IMR-90 (cell line): ENCODE measurements around the gene EPS15. TPM values are rescaled to one million over a fixed set of nuclear protein-coding genes. Genes with fewer than 3 reads are reported as not detected.

ENCODE experiments used
- ATAC-seq: fragments of 200-7000 bp; cut with Tn5 transposase; 2 replicates; pipeline ENCODE4 v1.9.1; 2020; ENCODE audit warnings: low read depth, mild to moderate bottlenecking, moderate library complexity
- BruUV-seq: library from RNA; stranded (reverse); fragments of 400-500 nt; replicated peaks from 2 replicates; lab custom pipeline; 2021; lab: Mats Ljungman, UMichigan
- CTCF ChIA-PET: fragments of 300-600 bp; formaldehyde crosslinking; extraction: SDS; loops from one replicate; lab custom pipeline; 2021; ENCODE audit warnings: antibody characterized with exemption; lab: Yijun Ruan, JAX
- POLR2A ChIA-PET: fragments of 300-600 bp; sonication (Branson Sonifier 250); formaldehyde crosslinking; loops from one replicate; lab custom pipeline; 2022; ENCODE audit warnings: antibody characterized with exemption; ENCODE audit not compliant: unreplicated experiment; lab: Charles Lee
- DNase-seq: peaks from one replicate; pipeline ENCODE4 v3.0.0; 2013
- H2AFZ ChIP-seq: replicated peaks from 2 replicates; pipeline ENCODE3; 2013; ENCODE audit warnings: low read length, mild to moderate bottlenecking; ENCODE audit not compliant: poor library complexity
- H2AK5ac ChIP-seq: 2 replicates; pipeline ENCODE4 v1.6.1; 2013; ENCODE audit warnings: low read depth, low read length, inconsistent platforms
- H2AK9ac ChIP-seq: replicated peaks from 2 replicates; pipeline ENCODE3; 2013; ENCODE audit warnings: mild to moderate bottlenecking, low read depth, low read length, moderate library complexity; ENCODE audit not compliant: poor library complexity
- H2BK120ac ChIP-seq: 2 replicates; pipeline ENCODE4 v1.6.1; 2013; ENCODE audit warnings: low read depth, low read length, inconsistent platforms
- H2BK15ac ChIP-seq: 3 replicates; pipeline ENCODE4 v1.6.1; 2013; ENCODE audit warnings: low read depth, low read length, inconsistent platforms
- H2BK20ac ChIP-seq: 2 replicates; pipeline ENCODE4 v1.6.1; 2013; ENCODE audit warnings: low read depth, mild to moderate bottlenecking, inconsistent platforms, low read length, moderate library complexity
- H2BK5ac ChIP-seq: 2 replicates; pipeline ENCODE4 v1.6.1; 2013; ENCODE audit warnings: mild to moderate bottlenecking, low read depth, low read length, inconsistent platforms; ENCODE audit not compliant: poor library complexity, severe bottlenecking
- H3K14ac ChIP-seq: replicated peaks from 2 replicates; pipeline ENCODE4 v1.6.1; 2013; ENCODE audit warnings: low read depth, low read length, inconsistent platforms
- H3K18ac ChIP-seq: 2 replicates; pipeline ENCODE4 v1.6.1; 2013; ENCODE audit warnings: low read depth, low read length, control low read depth
- H3K23ac ChIP-seq: 2 replicates; pipeline ENCODE4 v1.6.1; 2013; ENCODE audit warnings: low read depth, low read length, inconsistent platforms
- H3K27ac ChIP-seq: 2 replicates; pipeline ENCODE4 v1.5.1; 2013; ENCODE audit warnings: mild to moderate bottlenecking, control low read depth, low read length; ENCODE audit not compliant: insufficient read depth
- H3K27me3 ChIP-seq: 2 replicates; pipeline ENCODE4 v1.6.1; 2013; ENCODE audit warnings: low read length; ENCODE audit not compliant: control insufficient read depth, insufficient read depth
- H3K36me3 ChIP-seq: 2 replicates; pipeline ENCODE4 v1.6.1; 2013; ENCODE audit warnings: low read length, mixed read lengths; ENCODE audit not compliant: control insufficient read depth, insufficient read depth
- H3K4ac ChIP-seq: 2 replicates; pipeline ENCODE4 v1.6.1; 2013; ENCODE audit warnings: low read depth, low read length, inconsistent platforms
- H3K4me1 ChIP-seq: 2 replicates; pipeline ENCODE4 v1.6.1; 2013; ENCODE audit warnings: low read length, mixed read lengths; ENCODE audit not compliant: control insufficient read depth, insufficient read depth
- H3K4me2 ChIP-seq: 2 replicates; pipeline ENCODE4 v1.6.1; 2013; ENCODE audit warnings: low read depth, mild to moderate bottlenecking, control low read depth, low read length, moderate library complexity
- H3K4me3 ChIP-seq: 2 replicates; pipeline ENCODE4 v1.5.1; 2013; ENCODE audit warnings: low read depth, mild to moderate bottlenecking, control low read depth, low read length, moderate library complexity; ENCODE audit not compliant: insufficient read depth
- H3K56ac ChIP-seq: 2 replicates; pipeline ENCODE4 v1.6.1; 2013; ENCODE audit warnings: low read length, inconsistent platforms; ENCODE audit not compliant: insufficient read depth; ENCODE audit errors: extremely low read depth
- H3K79me1 ChIP-seq, 2 experiments: 2 replicates each; pipeline ENCODE4 v1.6.1; 2013; ENCODE audit warnings: low read length in 2 of 2, inconsistent platforms in 1 of 2, low read depth in 1 of 2
- H3K9ac ChIP-seq: 2 replicates; pipeline ENCODE4 v1.6.1; 2013; ENCODE audit warnings: low read depth, low read length, control low read depth
- H3K9me1 ChIP-seq: 2 replicates; pipeline ENCODE4 v1.6.1; 2013; ENCODE audit warnings: low read length, inconsistent platforms; ENCODE audit not compliant: insufficient read depth
- H3K9me3 ChIP-seq: 2 replicates; pipeline ENCODE4 v1.6.1; 2013; ENCODE audit warnings: low read length; ENCODE audit not compliant: control insufficient read depth, insufficient read depth
- H4K20me1 ChIP-seq: 2 replicates; pipeline ENCODE4 v1.6.1; 2013; ENCODE audit warnings: low read length, inconsistent platforms; ENCODE audit not compliant: insufficient read depth
- H4K5ac ChIP-seq: 2 replicates; pipeline ENCODE4 v1.6.1; 2013; ENCODE audit warnings: mild to moderate bottlenecking, low read depth, low read length, control low read depth
- H4K8ac ChIP-seq, 2 experiments: 2 replicates each; pipeline ENCODE4 v1.6.1; 2013; ENCODE audit warnings: low read depth in 2 of 2, low read length in 2 of 2, control low read depth in 1 of 2, inconsistent platforms in 1 of 2
- H4K91ac ChIP-seq: 2 replicates; pipeline ENCODE4 v1.6.1; 2013; ENCODE audit warnings: low read depth, low read length, inconsistent platforms; ENCODE audit not compliant: insufficient read depth
- BHLHE40 ChIP-seq: fragments of 150-350 bp; IDR thresholded peaks from 2 replicates; pipeline ENCODE4 v1.6.1; 2016; ENCODE audit warnings: mild to moderate bottlenecking, low read depth, low read length
- CEBPB ChIP-seq: IDR thresholded peaks from 2 replicates; pipeline ENCODE4 v1.6.1; 2012; ENCODE audit warnings: low read depth, low read length, improper control_type of control experiment
- CHD1 ChIP-seq: IDR thresholded peaks from 2 replicates; pipeline ENCODE4 v1.6.1; 2012; ENCODE audit warnings: low read depth, low read length, improper control_type of control experiment
- FOS ChIP-seq: fragments of 150-350 bp; IDR thresholded peaks from 2 replicates; pipeline ENCODE4 v1.6.1; 2016; ENCODE audit warnings: low read depth, low read length
- MAFK ChIP-seq: IDR thresholded peaks from 2 replicates; pipeline ENCODE4 v1.6.1; 2012; ENCODE audit warnings: low read depth, low read length, improper control_type of control experiment
- MAZ ChIP-seq: IDR thresholded peaks from 2 replicates; pipeline ENCODE4 v1.6.1; 2012; ENCODE audit warnings: low read depth, mild to moderate bottlenecking, low read length, improper control_type of control experiment, moderate library complexity, borderline replicate concordance
- MXI1 ChIP-seq: IDR thresholded peaks from 2 replicates; pipeline ENCODE4 v1.6.1; 2012; ENCODE audit warnings: low read depth, mild to moderate bottlenecking, low read length, moderate library complexity, borderline replicate concordance
- NFE2L2 ChIP-seq: fragments of 150-350 bp; IDR thresholded peaks from 2 replicates; pipeline ENCODE4 v1.6.1; 2016; ENCODE audit warnings: low read depth, mild to moderate bottlenecking, low read length
- POLR2A ChIP-seq: IDR thresholded peaks from 2 replicates; pipeline ENCODE4 v1.6.1; 2012; ENCODE audit warnings: mild to moderate bottlenecking, low read depth, low read length
- RAD21 ChIP-seq: IDR thresholded peaks from 2 replicates; pipeline ENCODE4 v1.6.1; 2012; ENCODE audit warnings: low read length, improper control_type of control experiment
- RCOR1 ChIP-seq: IDR thresholded peaks from 2 replicates; pipeline ENCODE4 v1.6.1; 2012; ENCODE audit warnings: mild to moderate bottlenecking, low read length, improper control_type of control experiment; ENCODE audit not compliant: insufficient replicate concordance
- RFX5 ChIP-seq: IDR thresholded peaks from 2 replicates; pipeline ENCODE4 v1.8.0; 2012; ENCODE audit warnings: low read depth, mild to moderate bottlenecking, low read length, moderate library complexity
- SMC3 ChIP-seq: fragments of 150-350 bp; IDR thresholded peaks from 2 replicates; pipeline ENCODE4 v1.6.1; 2016; ENCODE audit warnings: low read depth, mild to moderate bottlenecking, antibody characterized with exemption, low read length, moderate library complexity
- USF2 ChIP-seq: fragments of 150-350 bp; IDR thresholded peaks from 2 replicates; pipeline ENCODE4 v1.6.1; 2017; ENCODE audit warnings: mild to moderate bottlenecking, antibody characterized with exemption, low read length, low read depth
- WGBS, 2 experiments: methylation state at CpG; one replicate each; pipeline versions ENCODE4 v1.1.5 to v1.1.7; 2013; ENCODE audit warnings: missing lambda C conversion rate in 2 of 2; ENCODE audit not compliant: insufficient read length in 1 of 2; ENCODE audit errors: extremely low coverage in 2 of 2; 5-methylcytosine and 5-hydroxymethylcytosine counted together
- dilution Hi-C: fragments of 300-500 bp; cut with HindIII; formaldehyde crosslinking; loops from one replicate; pipeline ENCODE4 v1.14.3; 2018; ENCODE audit warnings: low sequenced_read_pairs; ENCODE audit not compliant: unreplicated experiment
- in situ Hi-C: fragments of 300-500 bp; cut with MboI; formaldehyde crosslinking; loops from 3 replicates; pipeline ENCODE4 v1.14.3; 2019; ENCODE audit warnings: low sequenced_read_pairs, inconsistent platforms, mixed read lengths
- intact Hi-C: fragments of 100-400 bp; cut with micrococcal nuclease; formaldehyde crosslinking; loops from 2 replicates; pipeline ENCODE4 v1.10.0; 2022
- polyA plus RNA-seq, 3 experiments: library from polyadenylated mRNA; depleted of rRNA; stranded (reverse); fragments of >200 nt; gene quantifications; 2 replicates each; pipeline ENCODE4 v1.2.3, GENCODE V29; 2012; ENCODE audit warnings: low replicate concordance in 1 of 3
- total RNA-seq: library from RNA; depleted of rRNA; stranded (reverse); fragments of >200 nt; gene quantifications from 2 replicates; pipeline ENCODE4 v1.2.3, GENCODE V29; 2012
- TF ChIP-seq, protein P1 (sequence below): fragments of 150-350 bp; IDR thresholded peaks from 2 replicates; pipeline ENCODE4 v1.6.1; 2016; ENCODE audit warnings: low read depth, mild to moderate bottlenecking, low read length, moderate library complexity, borderline replicate concordance

Gene EPS15
- total and polyA plus RNA-seq, 2 of the 4 experiments (the other 2 are of a cell fraction), result 17.6 to 38.0 TPM

DNA sequence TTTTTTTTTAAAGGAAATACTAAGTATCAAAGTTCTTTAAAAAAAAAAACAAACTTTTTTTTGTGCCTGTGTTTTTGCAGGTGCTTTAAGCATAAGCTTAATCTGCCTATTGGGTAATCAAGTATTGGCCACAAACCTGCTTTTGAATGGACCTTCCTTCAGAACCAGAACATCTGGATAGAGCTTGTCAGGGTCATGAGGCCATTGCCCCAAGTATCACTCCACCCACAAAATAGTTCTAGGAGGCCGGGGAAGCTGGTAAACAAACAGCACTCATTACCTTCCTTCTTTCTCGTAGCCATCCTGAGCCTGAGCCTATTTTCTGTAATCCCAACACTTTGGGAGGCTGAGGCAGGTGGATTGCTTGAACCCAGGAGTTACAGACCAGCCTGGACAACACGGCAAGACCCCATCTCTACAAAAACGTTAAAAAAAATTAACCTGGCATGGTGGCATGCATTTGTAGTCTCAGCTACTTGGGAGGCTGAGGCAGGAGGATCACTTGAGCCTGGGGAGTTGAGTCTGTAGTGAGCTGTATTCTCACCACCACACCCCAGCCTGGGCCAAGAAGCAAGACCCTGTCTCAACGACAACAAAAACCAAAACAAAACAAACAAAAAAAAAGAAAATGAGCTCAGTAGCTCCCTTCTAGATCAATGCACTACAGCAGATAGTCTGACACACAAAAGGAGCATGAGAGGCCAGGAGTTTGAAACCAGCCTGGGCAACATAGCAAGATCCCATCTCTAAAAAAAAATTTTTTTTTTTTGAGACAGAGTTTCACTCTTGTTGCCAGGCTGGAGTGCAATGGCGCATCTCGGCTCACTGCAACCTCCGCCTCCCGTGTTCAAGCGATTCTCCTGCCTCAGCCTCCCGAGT is 34.1 kb upstream of the EPS15 start:
- Histone ChIP-seq H2BK15ac (no peak overlapping the region), H2AK5ac (no peak overlapping the region), H3K4me2 (no peak overlapping the region), H3K36me3 (no peaks in the 10 kb centered on the region), H3K27me3 (no peaks in the 10 kb centered on the region), H2AFZ (no peak overlapping the region), H3K9me1 (peaks cover 3% of the 10 kb centered on the region; the same call in 1 of the 2 replicates), H3K23ac (no peak overlapping the region), H3K27ac (no peak overlapping the region), H3K79me1 (no peaks in the 10 kb centered on the region), H3K9ac (no peak overlapping the region), H3K4ac (no peak overlapping the region), H4K8ac (no peak overlapping the region), H3K18ac (no peak overlapping the region), H3K14ac (no peak overlapping the region), H2AK9ac (no peak overlapping the region), H3K56ac (no peak overlapping the region), H3K9me3 (no peaks in the 10 kb centered on the region), H2BK20ac (no peak overlapping the region), H4K91ac (no peak overlapping the region), H3K4me1 (peaks cover 4% of the 10 kb centered on the region), H2BK5ac (no peak overlapping the region), H4K20me1 (no peaks in the 10 kb centered on the region), H4K5ac (no peak overlapping the region), H2BK120ac (no peak overlapping the region), H3K4me3 (no peak overlapping the region)
- BruUV-seq, result no TSS peak
- ChIA-PET POLR2A (no interaction called here), CTCF (interaction anchor here (0.9 kb wide), 1 partner anchor 75 kb away, joined by 3 read pairs; no protein-coding TSS in a partner anchor)
- in situ Hi-C loops (no loop called here), dilution Hi-C loops (no loop called here), intact Hi-C loops (no loop called here)
- DNase-seq (no peak), ATAC-seq (no peak)
- WGBS, 2 experiments, result 89% methylated on average over 6 of the region's 11 CpGs; no CpG with 5 or more reads in 1 of the 2 experiments
- TF ChIP-seq MXI1, result no peak
- no peak for TF ChIP-seq USF2
- TF ChIP-seq FOS, result no peak
- TF ChIP-seq RFX5, result no peak
- TF ChIP-seq POLR2A, result no peak
- TF ChIP-seq SMC3, result no peak
- TF ChIP-seq CEBPB, result no peak
- no peak for TF ChIP-seq BHLHE40
- no peak for TF ChIP-seq MAFK
- TF ChIP-seq RCOR1, result no peak
- TF ChIP-seq NFE2L2, result no peak
- TF ChIP-seq RAD21, result no peak
- TF ChIP-seq, protein P1, sequence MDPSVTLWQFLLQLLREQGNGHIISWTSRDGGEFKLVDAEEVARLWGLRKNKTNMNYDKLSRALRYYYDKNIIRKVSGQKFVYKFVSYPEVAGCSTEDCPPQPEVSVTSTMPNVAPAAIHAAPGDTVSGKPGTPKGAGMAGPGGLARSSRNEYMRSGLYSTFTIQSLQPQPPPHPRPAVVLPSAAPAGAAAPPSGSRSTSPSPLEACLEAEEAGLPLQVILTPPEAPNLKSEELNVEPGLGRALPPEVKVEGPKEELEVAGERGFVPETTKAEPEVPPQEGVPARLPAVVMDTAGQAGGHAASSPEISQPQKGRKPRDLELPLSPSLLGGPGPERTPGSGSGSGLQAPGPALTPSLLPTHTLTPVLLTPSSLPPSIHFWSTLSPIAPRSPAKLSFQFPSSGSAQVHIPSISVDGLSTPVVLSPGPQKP, result no peak
- TF ChIP-seq MAZ, result no peak
- no peak for TF ChIP-seq CHD1
